Endothelial cell of umbilical vein (primary cell): ENCODE measurements around the gene HDAC4. TPM values are rescaled to one million over a fixed set of nuclear protein-coding genes. Genes with fewer than 3 reads are reported as not detected.

ENCODE experiments used
- BruUV-seq: library from RNA; stranded (reverse); fragments of 400-500 nt; replicated peaks from 2 replicates; lab custom pipeline; 2021; lab: Mats Ljungman, UMichigan
- CTCF ChIA-PET: fragments of 300-600, 350-600 bp; sonication (Branson Sonifier 250); formaldehyde crosslinking; loops from one replicate; lab custom pipeline; 2021; ENCODE audit warnings: antibody characterized with exemption, inconsistent platforms; lab: Charles Lee
- POLR2A ChIA-PET: fragments of 300-600, 350-600 bp; sonication (Branson Sonifier 250); formaldehyde crosslinking; loops from one replicate; lab custom pipeline; 2021; ENCODE audit warnings: antibody characterized with exemption, inconsistent platforms; lab: Charles Lee
- DNase-seq: peaks from one replicate; pipeline ENCODE4 v3.0.0-alpha.2; 2011; ENCODE audit warnings: low read depth, low spot score
- FAIRE-seq: peaks from 2 replicates; lab custom pipeline; 2011; peaks lifted over from hg19 to GRCh38; lab: Jason Lieb, UNC
- H2AFZ ChIP-seq: 2 replicates; pipeline ENCODE4 v1.6.0; 2012; ENCODE audit warnings: low read depth, low read length, control low read depth, inconsistent platforms
- H3K27ac ChIP-seq: 2 replicates; pipeline ENCODE4 v1.5.1; 2011; ENCODE audit warnings: low read depth, mild to moderate bottlenecking, control low read depth, low read length, moderate library complexity; ENCODE audit not compliant: insufficient read depth
- H3K27me3 ChIP-seq, 2 experiments: 2 replicates each; pipeline versions ENCODE4 v1.6.0 to v1.6.1; 2011; ENCODE audit warnings: low read length in 2 of 2, mixed read lengths in 1 of 2; ENCODE audit not compliant: control insufficient read depth in 2 of 2, insufficient read depth in 2 of 2
- H3K36me3 ChIP-seq, 2 experiments: 2 replicates in 1 of 2; 3 replicates in 1 of 2; pipeline ENCODE4 v1.5.1; 2011; ENCODE audit warnings: low read length in 2 of 2, mild to moderate bottlenecking in 1 of 2, moderate library complexity in 1 of 2; ENCODE audit not compliant: control insufficient read depth in 2 of 2, insufficient read depth in 2 of 2; ENCODE audit errors: extremely low read depth in 1 of 2
- H3K4me1 ChIP-seq: 3 replicates; pipeline ENCODE4 v1.5.1; 2011; ENCODE audit warnings: mild to moderate bottlenecking, low read length; ENCODE audit not compliant: control insufficient read depth, insufficient read depth; ENCODE audit errors: extremely low read depth
- H3K4me2 ChIP-seq: 2 replicates; pipeline ENCODE4 v1.6.1; 2011; ENCODE audit warnings: low read length, control low read depth, mixed read lengths; ENCODE audit not compliant: insufficient read depth
- H3K4me3 ChIP-seq, 3 experiments: fragments of 200-600 bp in 1 of 3; sonication (generic), shearing (Covaris generic) in 1 of 3; replicated peaks in 1 of 3; 2 replicates each; pipeline ENCODE4 v1.5.1; 2011 to 2016; ENCODE audit warnings: control low read depth in 3 of 3, low read length in 3 of 3, mild to moderate bottlenecking in 2 of 3, inconsistent platforms in 1 of 3, low read depth in 1 of 3, moderate library complexity in 1 of 3; ENCODE audit not compliant: insufficient read depth in 1 of 3
- H3K79me2 ChIP-seq: 2 replicates; pipeline ENCODE4 v1.6.0; 2012; ENCODE audit warnings: low read length, inconsistent platforms; ENCODE audit not compliant: control insufficient read depth, insufficient read depth
- H3K9ac ChIP-seq: replicated peaks from 2 replicates; pipeline ENCODE3; 2011; ENCODE audit warnings: low read length, control low read depth; ENCODE audit not compliant: insufficient read depth; ENCODE audit errors: extremely low read depth
- H3K9me1 ChIP-seq: replicated peaks from 3 replicates; pipeline ENCODE4 v1.6.0; 2011; ENCODE audit warnings: mild to moderate bottlenecking, low read length; ENCODE audit not compliant: control insufficient read depth, insufficient read depth; ENCODE audit errors: extremely low read depth
- H3K9me3 ChIP-seq: replicated peaks from 2 replicates; pipeline ENCODE4 v1.5.1; 2012; ENCODE audit warnings: low read length, inconsistent platforms; ENCODE audit not compliant: control insufficient read depth, insufficient read depth
- H4K20me1 ChIP-seq: replicated peaks from 2 replicates; pipeline ENCODE3; 2011; ENCODE audit warnings: mild to moderate bottlenecking, low read length; ENCODE audit not compliant: control insufficient read depth, insufficient read depth; ENCODE audit errors: extremely low read depth
- CTCF ChIP-seq, 2 donors: IDR thresholded peaks; 1 replicate in 1 of 2; 2 replicates in 1 of 2; pipeline ENCODE4 v1.5.1; 2011; ENCODE audit warnings: low read length in 2 of 2, mild to moderate bottlenecking in 2 of 2, moderate library complexity in 2 of 2, control low read depth in 1 of 2, inconsistent platforms in 1 of 2, low read depth in 1 of 2; ENCODE audit not compliant: insufficient read depth in 1 of 2; ENCODE audit errors: extremely low read depth in 1 of 2
- EZH2 ChIP-seq: IDR thresholded peaks from 2 replicates; pipeline ENCODE4 v1.6.1; 2012; ENCODE audit warnings: borderline replicate concordance, low read depth, mild to moderate bottlenecking, moderate library complexity, low read length, inconsistent platforms; ENCODE audit not compliant: severe bottlenecking
- FOS ChIP-seq: IDR thresholded peaks from 2 replicates; pipeline ENCODE4 v1.6.1; 2011; ENCODE audit warnings: mild to moderate bottlenecking, low read length, moderate library complexity, borderline replicate concordance; ENCODE audit not compliant: insufficient read depth
- GATA2 ChIP-seq: IDR thresholded peaks from 2 replicates; pipeline ENCODE4 v1.7.0; 2011; ENCODE audit warnings: low read depth, mild to moderate bottlenecking, moderate library complexity, mixed read lengths, low read length; ENCODE audit not compliant: insufficient read length, insufficient read depth
- JUN ChIP-seq: IDR thresholded peaks from 2 replicates; pipeline ENCODE4 v1.6.1; 2011; ENCODE audit warnings: borderline replicate concordance, low read depth; ENCODE audit not compliant: insufficient read length, insufficient read depth
- POLR2A ChIP-seq: IDR thresholded peaks from 2 replicates; pipeline ENCODE4 v1.6.1; 2012; ENCODE audit warnings: low read depth, mild to moderate bottlenecking, control low read depth, low read length
- dilution Hi-C: fragments of 300-500 bp; cut with MboI; formaldehyde crosslinking; loops from one replicate; pipeline ENCODE4 v1.15.0; 2019; ENCODE audit warnings: low sequenced_read_pairs; ENCODE audit not compliant: extremely low pct_ligation_motif_present
- intact Hi-C: fragments of 100-400 bp; cut with micrococcal nuclease; formaldehyde crosslinking; loops from one replicate; pipeline ENCODE4 v1.10.0; 2022
- polyA plus RNA-seq, 4 experiments: library from polyadenylated mRNA; depleted of rRNA in 3 of 4; stranded (reverse) in 3 of 4; unstranded in 1 of 4; fragments of >200 nt; gene quantifications; 2 replicates each; pipeline versions ENCODE4 v1.2.1 to v1.2.3, GENCODE V29; 2011 to 2012; ENCODE audit warnings: missing spikeins in 1 of 4
- total RNA-seq: library from RNA; stranded (reverse); gene quantifications from 2 replicates; pipeline ENCODE4 v1.2.3, GENCODE V29; 2021

Gene HDAC4
- total and polyA plus RNA-seq, 2 donors (not counting 3 experiments of a cell fraction or from before 2014, with no cell fraction given): 13.4 to 33.0 TPM

GRCh38 chr2:239349453-239350135 is 51.2 kb downstream of the HDAC4 start:
- CTCF ChIA-PET: no interaction called here
- BruUV-seq: no TSS peak
- Histone ChIP-seq H3K4me1 (no peaks in the 10 kb centered on the region), H3K79me2 (peaks cover 7% of the 10 kb centered on the region), H3K27me3 (no peaks in the 10 kb centered on the region), H3K27ac (no peak overlapping the region), H3K4me2 (no peak overlapping the region), H4K20me1 (no peaks in the 10 kb centered on the region), H3K4me3 (no peak overlapping the region), H3K9me1 (no peaks in the 10 kb centered on the region), H3K9me3 (no peaks in the 10 kb centered on the region), H3K36me3 (peaks cover 0 to 3% of the 10 kb centered on the region in 2 experiments), H3K9ac (no peak overlapping the region), H2AFZ (no peak overlapping the region)
- intact Hi-C loops (loop anchor here (5.0 kb wide), 1 partner anchor 82 kb away; no protein-coding TSS in a partner anchor), dilution Hi-C loops (no loop called here)
- POLR2A ChIA-PET: interaction anchor here (0.6 kb wide), 2 partner anchors 61 to 106 kb away, joined by 3 to 5 read pairs; no protein-coding TSS in a partner anchor
- FAIRE-seq: no peak
- no peak for TF ChIP-seq FOS
- DNase-seq: no peak

- TF ChIP-seq JUN (no peak), POLR2A (no peak), CTCF (IDR thresholded peaks at IDR 0.05; ENCODE audit: extremely low read depth in 1 of 2, insufficient read depth in 1 of 2, low read depth in 1 of 2, low read length in 2 of 2) (no peak), GATA2 (no peak), EZH2 (no peak)
- FAIRE-seq (no peak), DNase-seq (no peak)
- ChIA-PET POLR2A (no interaction called here), CTCF (no interaction called here)
- Histone ChIP-seq H3K36me3 (peaks cover 0 to 3% of the 10 kb centered on the region in 2 experiments), H3K9me3 (no peaks in the 10 kb centered on the region), H4K20me1 (no peaks in the 10 kb centered on the region), H3K9me1 (no peaks in the 10 kb centered on the region), H3K79me2 (peaks cover 7% of the 10 kb centered on the region), H3K9ac (no peak overlapping the region), H3K27me3 (no peaks in the 10 kb centered on the region), H3K4me1 (no peaks in the 10 kb centered on the region), H3K4me3 (no peak overlapping the region), H3K27ac (no peak overlapping the region), H2AFZ (no peak overlapping the region), H3K4me2 (no peak overlapping the region)
- intact Hi-C loops: no loop called here
- dilution Hi-C loops: no loop called here
- BruUV-seq: no TSS peak
Measured at GRCh38 chr2:239348563-239349452, 52.0 kb downstream of the HDAC4 start.
